Activated CD8-positive, alpha-beta memory T cell treated with anti-CD3 and anti-CD28 coated beads for 36 hours (primary cell): Measurements from ENCODE around the gene ENTPD3. TPM values are rescaled to one million over a fixed set of nuclear protein-coding genes. Genes with fewer than 3 reads are reported as not detected.

Experiments
- CTCF ChIA-PET: fragments of 350-600 bp; sonication (Branson Sonifier 250); formaldehyde crosslinking; loops from one replicate; lab custom pipeline; 2021; ENCODE audit warnings: antibody characterized with exemption; lab: Charles Lee
- POLR2A ChIA-PET: fragments of 350-600 bp; sonication (Branson Sonifier 250); formaldehyde crosslinking; loops from one replicate; lab custom pipeline; 2021; ENCODE audit warnings: antibody characterized with exemption; lab: Charles Lee
- total RNA-seq, 2 experiments: library from RNA; stranded (reverse); gene quantifications; one replicate each; pipeline ENCODE4 v1.2.3, GENCODE V29; 2021

ENTPD3 gene, protein sequence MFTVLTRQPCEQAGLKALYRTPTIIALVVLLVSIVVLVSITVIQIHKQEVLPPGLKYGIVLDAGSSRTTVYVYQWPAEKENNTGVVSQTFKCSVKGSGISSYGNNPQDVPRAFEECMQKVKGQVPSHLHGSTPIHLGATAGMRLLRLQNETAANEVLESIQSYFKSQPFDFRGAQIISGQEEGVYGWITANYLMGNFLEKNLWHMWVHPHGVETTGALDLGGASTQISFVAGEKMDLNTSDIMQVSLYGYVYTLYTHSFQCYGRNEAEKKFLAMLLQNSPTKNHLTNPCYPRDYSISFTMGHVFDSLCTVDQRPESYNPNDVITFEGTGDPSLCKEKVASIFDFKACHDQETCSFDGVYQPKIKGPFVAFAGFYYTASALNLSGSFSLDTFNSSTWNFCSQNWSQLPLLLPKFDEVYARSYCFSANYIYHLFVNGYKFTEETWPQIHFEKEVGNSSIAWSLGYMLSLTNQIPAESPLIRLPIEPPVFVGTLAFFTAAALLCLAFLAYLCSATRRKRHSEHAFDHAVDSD
- not detected for total RNA-seq

DNA sequence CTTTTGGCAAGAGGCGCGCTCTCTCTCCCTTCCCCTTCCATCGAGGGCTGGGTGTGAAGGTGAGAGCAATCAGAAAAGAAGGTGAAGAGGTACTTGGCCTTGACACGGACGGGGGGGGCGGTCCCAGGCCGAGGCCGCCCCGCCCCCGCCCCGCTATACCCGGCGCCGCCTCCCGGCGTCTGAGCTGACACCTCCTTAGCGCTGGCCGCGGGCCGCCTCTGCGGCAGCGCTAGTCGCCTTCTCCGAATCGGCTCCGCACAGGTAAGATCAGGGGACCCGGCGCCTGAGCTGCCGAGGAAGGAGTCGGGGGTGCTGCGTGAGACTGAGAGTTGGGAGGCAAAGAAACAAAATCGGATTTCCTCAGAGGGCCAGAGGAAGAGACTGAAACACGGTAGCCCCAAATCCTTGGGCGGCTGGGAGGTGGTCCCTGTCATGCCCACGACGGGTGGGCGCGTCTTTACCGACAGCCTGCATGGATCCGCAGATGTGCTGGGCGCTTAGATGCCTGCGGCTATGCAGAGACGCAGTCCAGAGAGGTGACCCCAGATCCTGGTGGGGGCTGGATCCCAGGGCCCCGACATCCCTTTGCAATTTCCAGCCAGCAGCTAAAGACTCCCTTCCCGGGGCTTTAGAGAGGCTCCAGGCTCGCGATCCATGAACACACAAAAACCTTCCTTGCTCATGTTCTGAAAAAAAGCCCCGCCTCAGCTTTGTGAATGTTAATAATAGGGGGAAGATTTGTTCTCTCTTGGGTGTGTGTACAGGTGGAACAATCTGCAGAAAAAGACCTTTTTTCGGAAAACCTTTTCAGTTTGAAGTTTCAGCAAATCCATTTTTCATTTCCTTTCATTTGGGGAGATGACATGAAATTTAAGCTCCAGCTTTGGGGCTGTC lies at the start of gene ENTPD3:
TSS of gene ENTPD3 (plus strand) at position 184 of the 894 bp plus-strand sequence. CDS start 874 bp downstream, outside the sequence.
- ChIA-PET POLR2A (interaction anchor here (0.6 to 0.7 kb wide), 3 partner anchors 26 to 1299 kb away, joined by 4 to 6 read pairs (median 4); no protein-coding TSS in a partner anchor), CTCF (no interaction called here)

DNA sequence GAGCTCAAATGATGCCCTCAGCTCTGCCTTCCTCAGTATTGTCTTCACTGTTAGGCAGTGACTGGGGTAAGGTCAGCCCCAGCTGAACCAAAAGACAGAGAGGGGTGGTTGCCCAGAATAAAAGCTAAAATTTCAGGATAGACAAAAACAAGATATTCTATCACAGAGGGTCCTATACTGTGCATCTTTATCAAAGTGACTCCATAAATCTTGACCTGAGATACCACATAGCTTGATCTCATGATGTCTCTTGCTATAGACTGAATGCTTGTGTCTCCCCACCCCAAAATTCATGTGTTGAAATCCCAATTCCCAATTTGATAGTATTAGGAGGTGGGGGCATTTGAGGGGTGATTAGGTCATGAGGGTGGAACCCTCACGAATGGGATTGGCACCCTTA lies 47.1 kb upstream of the ENTPD3 start:
- CTCF ChIA-PET, result interaction anchor here (1.1 kb wide), 1 partner anchor 13 kb away, joined by 3 read pairs; no protein-coding TSS in a partner anchor
- POLR2A ChIA-PET, result no interaction called here

DNA sequence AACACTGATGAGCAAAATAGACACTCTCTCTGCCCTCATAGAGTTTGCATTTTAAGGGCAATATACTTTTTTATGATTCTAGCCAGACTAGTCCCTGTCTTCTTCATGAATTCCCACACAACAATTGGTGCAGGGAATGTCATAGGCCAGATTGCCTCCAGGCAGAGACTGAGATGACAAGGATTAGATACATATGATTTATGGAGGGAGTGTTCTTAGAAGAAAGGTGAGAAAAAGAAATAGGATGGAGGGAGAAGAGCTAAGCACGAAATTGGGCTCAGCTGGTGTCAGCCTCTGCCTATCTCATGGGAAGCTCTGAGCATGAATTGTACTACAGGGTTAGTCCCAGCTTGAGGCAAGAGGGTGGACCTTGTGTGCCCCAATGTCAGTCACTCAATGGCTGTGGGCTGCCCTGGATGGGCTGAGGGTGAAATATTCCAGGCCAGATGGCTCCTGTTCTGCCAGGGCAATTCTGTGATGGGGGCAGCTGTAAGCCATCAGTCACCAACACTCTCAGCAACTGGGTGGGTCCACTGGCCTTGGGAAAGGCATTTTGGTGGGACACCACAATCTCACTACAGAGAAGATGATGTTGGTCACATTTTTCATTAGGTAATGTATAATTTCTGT lies 46.3 kb upstream of the ENTPD3 start:
- ChIA-PET POLR2A (no interaction called here), CTCF (no interaction called here)

DNA sequence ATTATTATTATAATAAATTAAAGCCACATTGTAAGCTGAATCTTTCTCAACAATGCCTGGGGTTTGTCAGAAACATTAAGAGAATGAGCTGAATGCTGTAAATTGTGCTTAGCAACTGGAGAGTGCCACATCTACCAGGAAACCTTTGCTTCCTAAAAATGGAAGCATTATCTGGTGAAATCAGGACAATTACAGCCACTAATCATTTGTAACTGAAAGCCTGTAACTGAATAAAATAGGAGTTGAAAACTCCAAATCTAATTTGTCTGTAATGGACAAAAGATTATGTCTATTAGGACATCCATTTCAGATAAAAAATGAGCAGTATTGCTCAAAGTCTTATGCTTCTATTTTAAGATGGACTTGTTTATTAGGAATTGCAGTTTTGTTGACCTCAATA lies 45.3 kb upstream of the ENTPD3 start:
- CTCF ChIA-PET, result no interaction called here
- POLR2A ChIA-PET, result interaction anchor here (0.7 kb wide), 1 partner anchor 164 kb away, joined by 5 read pairs; the partner anchor contains the start of gene ZNF620

DNA sequence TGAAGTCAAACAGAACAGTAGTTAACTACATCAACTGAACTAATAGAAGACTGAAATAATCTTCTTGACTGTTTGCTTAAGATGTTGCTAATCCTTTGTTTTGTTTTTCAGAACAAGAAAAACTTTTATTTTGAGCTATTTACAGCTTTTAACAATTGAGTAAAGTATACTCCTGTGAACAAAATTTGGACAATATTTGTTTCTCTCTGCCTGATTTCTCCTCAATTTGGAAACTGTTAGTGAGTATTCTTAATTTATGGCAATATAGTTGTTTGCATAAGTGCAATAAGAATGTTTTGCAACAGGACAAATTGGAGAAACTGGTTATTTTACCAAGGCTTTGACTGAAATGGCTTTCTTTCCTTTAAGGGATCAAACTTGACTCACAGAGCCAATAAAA lies 36.5 kb upstream of the ENTPD3 start:
- POLR2A ChIA-PET, result no interaction called here
- CTCF ChIA-PET, result no interaction called here

DNA sequence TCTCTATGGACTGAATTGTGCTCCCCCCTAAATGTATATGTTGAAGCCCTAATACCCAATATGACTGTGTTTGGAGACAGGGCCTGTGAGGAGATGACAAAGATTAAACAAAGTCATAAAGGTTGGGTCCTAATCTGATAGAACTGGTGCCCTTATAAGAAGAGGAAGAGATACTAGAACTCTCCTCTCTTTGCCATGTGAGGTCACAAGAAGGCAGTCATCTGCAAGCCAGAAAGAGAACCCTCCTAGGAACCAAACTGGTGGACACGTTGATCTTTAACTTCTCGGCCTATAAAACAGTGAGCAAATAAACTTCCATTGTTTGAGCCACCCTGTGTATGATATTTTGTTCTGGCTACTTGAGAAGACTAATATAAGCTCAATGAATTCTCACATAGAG lies 31.6 kb upstream of the ENTPD3 start:
- POLR2A ChIA-PET, result no interaction called here
- CTCF ChIA-PET, result no interaction called here

DNA sequence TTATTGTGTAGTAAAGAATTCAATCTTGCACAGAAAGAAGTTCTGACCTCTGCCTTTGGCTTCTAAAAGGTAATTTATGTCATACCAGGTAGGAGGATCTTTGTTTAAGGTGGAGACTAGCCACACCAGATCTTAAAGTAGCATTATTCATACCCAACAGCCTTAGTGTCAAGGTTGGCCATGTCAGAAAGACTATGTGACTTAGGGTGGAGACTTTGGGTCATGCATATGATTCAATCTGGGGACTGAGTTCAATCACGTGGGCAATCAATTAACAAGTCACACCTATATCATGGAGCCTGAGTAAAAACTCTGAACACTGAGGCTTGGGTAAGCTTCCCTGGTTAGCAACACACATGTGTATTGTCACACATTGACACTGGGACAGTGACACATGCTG lies 28.5 kb upstream of the ENTPD3 start:
- CTCF ChIA-PET, result no interaction called here

DNA sequence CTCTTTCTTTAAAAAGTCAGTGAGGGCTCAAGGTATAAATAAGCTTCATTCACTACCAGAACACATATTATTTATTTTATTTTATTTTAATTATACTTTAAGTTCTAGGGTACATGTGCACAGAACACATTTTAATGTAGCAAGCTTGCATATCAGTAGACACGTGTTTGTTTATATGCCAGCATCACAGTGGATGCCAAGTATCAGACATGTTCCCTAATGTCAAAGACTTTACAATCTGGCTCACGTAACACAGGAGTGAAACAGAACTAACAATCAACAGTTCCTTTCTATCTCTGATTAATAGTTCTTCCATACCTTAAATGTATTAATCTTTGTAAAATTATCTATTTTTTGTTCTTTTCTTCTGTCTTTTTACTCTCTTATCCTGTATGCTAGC lies 23.3 kb upstream of the ENTPD3 start:
- ChIA-PET POLR2A (no interaction called here), CTCF (no interaction called here)

More for the DNA sequence above, 28.5 kb upstream of the ENTPD3 start:
- POLR2A ChIA-PET, result no interaction called here

DNA sequence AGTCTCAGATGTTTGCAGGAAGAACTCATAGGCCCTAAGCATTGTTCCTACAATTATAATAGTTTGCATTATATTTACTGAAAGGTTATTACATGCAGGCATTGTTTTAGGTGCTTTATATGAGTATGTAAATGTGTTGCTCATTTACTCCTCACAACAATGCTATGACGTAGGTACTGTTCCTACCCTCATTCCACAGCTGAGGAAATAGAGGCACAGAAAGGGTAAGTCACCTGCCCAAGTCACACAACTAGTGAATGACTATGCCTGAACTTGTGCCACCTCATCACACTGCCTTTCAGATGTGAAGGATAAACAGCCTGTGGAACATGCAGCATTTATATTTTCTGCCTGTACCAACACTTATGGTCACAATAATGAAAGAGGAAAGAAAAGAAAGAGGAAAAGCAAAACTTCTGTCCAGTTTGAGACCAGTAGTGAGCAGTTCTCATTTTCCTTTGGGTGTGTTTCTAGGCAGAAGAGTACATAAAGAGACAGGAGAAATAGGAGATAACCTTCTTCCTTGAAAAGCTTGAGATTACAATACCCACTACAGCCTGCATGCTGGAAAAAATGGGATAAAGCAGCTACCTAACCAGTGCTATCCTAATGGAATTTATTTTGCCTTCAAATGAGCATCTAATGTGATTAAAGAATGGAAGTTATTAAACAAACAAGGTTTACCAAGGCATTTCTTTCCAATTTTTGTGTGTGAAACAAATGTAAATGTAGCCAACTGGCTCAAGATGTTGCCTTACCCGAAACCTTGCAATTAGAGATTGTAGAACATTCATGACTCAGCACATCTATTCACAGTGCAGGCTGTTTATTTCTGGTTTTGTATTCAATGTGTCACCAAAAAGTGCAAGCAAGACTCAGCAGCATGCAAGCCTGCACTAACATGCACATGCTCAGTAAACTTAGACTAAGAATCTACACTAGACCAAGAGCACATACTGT lies 20.5 kb upstream of the ENTPD3 start:
- CTCF ChIA-PET, result no interaction called here
- POLR2A ChIA-PET, result no interaction called here

DNA sequence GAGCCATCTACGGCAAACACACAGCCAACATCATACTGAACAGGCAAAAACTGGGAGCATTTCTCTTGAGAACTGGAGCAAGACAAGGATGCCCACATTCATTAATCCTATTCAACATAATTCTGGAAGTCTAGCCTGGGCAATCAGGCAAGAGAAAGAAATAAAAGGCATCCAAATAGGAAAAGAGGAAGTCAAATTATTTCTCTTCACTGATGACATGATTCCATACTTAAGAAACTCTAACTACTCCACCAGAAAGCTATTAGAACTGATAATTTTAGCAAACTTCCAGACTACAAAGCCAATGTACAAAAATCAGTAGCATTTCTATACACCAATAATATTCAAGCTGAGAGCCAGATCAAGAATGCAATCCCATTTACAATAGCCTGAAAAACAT lies 17.3 kb upstream of the ENTPD3 start:
- ChIA-PET POLR2A (no interaction called here), CTCF (interaction anchor here (1.2 kb wide), 1 partner anchor 56 kb away, joined by 4 read pairs; no protein-coding TSS in a partner anchor)

DNA sequence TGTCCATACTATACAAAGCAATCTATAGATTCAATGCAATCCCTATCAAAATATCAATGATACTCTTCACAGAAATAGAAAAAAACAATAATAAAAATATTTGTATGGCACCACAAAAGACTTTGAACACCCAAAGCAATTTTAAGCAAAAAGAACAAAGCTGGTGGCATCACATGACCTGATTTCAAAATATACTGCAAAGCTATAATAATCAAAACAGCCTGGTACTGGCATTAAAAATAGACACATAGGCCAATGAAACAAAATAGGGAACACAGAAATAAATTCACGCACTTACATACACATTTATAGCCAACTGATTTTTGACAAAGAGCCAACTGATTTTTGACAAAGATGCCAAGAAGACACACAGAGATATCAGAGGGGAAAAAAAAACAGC lies 9.2 kb upstream of the ENTPD3 start:
- POLR2A ChIA-PET, result no interaction called here
- CTCF ChIA-PET, result no interaction called here

DNA sequence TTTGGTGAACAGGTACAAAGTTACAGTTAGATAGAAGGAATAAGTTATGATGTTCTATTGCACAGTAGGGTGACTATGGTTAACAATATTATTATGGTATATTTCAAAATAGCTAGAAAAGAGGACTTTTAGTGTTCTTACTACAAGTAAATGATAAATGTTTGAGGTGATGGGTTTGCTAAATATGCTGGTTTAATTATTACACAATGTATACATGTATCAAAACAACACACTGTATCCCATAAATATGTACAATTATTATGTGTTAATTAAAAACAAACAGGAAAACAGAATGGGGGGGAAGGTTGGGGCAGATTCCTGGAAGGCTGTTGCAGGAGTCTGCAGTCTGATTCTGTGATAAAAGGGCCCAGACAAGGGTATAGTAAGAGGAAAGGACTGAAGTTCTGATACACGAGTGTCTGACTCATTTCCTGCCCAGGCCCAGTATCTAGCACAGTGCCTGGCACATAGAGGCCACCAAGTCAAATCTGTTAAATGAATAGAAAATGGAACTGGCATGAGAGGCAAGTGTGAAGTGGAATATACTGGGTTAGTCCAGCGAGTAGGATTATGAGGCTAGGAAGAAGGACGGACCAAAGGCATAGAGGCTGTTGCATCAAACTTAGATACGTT lies 7.2 kb upstream of the ENTPD3 start:
- ChIA-PET POLR2A (no interaction called here), CTCF (no interaction called here)

DNA sequence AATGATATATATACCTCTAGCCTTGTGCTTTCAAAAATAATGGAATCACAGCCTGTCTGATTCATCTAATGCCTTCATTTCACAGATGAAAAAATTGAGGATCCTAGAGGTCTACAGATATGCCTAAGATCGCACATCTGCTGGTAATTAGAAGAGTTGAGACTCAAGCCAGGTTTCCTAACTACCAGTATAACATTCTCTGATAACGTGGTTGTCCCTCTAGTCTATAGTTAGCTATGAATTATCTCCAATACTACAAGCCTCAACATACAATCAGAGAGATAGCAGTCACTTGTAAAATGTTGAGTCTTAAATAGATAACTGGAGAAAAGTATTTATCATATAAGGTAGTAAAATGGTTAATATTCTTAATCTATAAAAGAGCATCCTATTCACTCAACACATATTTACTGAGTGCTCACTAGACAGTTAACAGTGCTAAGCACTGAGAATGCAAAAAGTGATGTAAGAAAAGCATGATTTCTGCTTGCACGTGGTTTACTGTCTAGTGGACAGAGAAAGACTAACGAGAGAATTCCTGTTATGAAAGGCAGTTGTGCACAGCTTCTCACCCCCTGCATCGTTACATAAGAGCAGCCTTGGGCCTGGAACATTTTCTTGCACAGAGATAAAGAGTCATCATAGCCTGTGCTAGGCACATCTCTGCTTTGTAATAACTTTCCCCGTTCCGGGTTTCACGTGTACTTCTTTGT lies 4.9 kb upstream of the ENTPD3 start:
- ChIA-PET CTCF (no interaction called here), POLR2A (no interaction called here)

DNA sequence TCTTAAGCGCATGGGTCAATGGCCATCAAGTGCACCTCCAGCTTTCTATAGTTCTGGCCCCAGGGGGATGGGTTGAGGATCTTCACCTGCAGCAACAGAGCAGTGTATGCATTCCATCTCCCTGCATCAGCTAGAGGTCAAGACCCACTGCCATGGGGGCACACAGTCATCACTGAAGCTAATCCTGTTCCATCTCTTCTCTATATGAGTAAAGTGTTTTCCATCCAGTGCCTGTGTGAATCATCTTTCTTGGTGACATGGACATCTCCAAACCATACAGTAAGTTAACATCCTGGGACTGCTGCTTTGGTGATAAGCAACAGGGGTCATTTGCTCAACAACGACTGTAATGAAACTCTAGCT lies 4.4 kb upstream of the ENTPD3 start:
- POLR2A ChIA-PET, result no interaction called here
- CTCF ChIA-PET, result no interaction called here

DNA sequence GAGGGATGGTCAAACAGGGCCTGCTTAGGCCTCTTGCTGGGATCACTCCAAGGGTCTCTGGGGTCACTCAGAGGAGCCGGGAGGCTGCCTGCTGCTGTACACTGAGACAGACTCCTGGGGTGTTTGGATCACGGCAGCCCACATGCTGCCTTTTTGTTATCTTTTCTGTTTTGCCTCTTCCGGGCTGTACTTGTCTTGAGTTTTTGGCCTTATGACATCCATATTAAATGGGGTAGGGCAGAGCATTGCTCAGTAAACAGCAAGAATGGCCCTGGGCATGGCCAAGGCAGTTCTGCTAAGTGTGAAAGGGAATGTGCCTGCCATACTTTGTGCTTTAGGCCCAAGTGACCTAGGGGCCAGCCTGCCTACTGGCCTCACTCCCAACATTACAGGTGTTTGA lies 771 bp upstream of the ENTPD3 start:
- CTCF ChIA-PET, result no interaction called here
- POLR2A ChIA-PET, result no interaction called here

DNA sequence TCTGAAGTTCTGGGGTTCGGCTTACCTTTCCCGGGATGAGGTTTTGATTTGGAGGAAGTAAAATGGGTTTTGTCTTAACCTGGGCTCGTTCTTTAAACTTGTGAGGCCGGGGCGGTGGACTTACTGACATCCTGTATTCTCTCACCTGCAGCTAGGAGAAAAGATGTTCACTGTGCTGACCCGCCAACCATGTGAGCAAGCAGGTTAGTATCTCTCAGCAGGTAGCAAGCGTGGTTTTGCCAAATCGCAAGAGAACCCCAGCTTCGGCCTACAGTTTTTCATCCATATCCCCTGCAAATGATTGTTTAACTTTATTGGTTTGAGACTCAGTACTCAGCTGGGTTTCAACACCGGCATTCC lies 891 bp downstream of the ENTPD3 start:
- ChIA-PET POLR2A (no interaction called here), CTCF (no interaction called here)

DNA sequence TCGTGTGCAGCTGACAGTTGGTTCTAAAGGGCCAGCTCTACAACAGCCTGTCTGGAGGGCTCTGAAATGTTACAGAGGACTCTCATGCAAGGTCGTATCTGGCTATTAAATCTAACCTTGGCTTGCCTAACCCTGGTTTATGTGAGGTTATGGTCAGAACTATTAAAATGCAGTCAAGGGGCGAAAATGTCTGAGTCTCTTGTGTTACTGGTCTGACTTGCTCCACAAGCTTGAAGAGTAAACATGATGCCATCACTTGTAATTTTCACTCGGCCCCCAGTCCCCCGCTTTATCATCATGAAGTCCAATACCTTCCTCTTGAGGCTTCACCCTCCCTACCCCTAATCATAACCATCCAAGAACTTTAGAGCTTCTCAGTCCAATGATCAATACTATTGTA lies 9.4 kb downstream of the ENTPD3 start:
- POLR2A ChIA-PET, result no interaction called here
- CTCF ChIA-PET, result no interaction called here

DNA sequence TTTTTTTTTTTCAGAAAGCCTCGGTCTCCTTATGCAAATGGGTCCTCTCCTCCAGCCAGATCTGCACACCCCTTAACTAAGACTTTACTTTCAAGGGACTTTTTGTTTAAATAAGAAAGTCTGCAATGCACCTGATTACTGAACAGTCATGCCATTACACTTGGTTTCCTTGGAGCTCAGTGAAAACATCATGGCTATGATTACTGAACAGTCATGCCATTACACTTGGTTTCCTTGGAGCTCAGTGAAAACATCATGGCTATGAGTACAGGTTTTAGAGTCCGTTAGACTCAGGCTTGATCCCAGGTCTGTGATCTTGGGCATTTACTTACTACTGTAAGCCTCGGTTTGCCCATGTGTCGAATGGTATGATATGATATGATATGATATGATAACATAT lies 10.1 kb downstream of the ENTPD3 start:
- ChIA-PET POLR2A (no interaction called here), CTCF (no interaction called here)
